ENCODE measurements around the gene UBE2L6. TPM values are rescaled to one million over a fixed set of nuclear protein-coding genes. Genes with fewer than 3 reads are reported as not detected.

The UBE2L6 gene
- polyA plus RNA-seq, 3 donors: 101 to 284 (median 268) TPM

GRCh38 chr11:57596266-57596885, 28.9 kb upstream of the UBE2L6 start:
- Histone ChIP-seq H3K4me3 (replicated peaks in 1 of 3; ENCODE audit: low read depth in 2 of 3, low read length in 3 of 3) (no peak overlapping the region), H3K9ac (ENCODE audit: insufficient read depth, low read length, poor library complexity, severe bottlenecking) (no peak overlapping the region), H3K36me3 (replicated peaks in 1 of 2; ENCODE audit: control insufficient read depth in 1 of 2, insufficient read depth in 2 of 2, low read length in 2 of 2) (no peaks in the 10 kb centered on the region), H3K4me1 (ENCODE audit: control insufficient read depth in 1 of 2, insufficient read depth in 2 of 2, low read length in 2 of 2) (peaks cover 9 to 18% of the 10 kb centered on the region in 2 donors), H3K4me2 (replicated peaks; ENCODE audit: extremely low read depth, low read length, poor library complexity, severe bottlenecking) (no peak overlapping the region), H3K79me2 (ENCODE audit: insufficient read depth, low read length) (no peaks in the 10 kb centered on the region), H2AFZ (ENCODE audit: insufficient read depth, low read depth, low read length, poor library complexity, severe bottlenecking) (no peak overlapping the region), H3K27ac (ENCODE audit: low read depth in 1 of 2, low read length in 2 of 2) (no peak overlapping the region), H4K20me1 (ENCODE audit: insufficient read depth, low read length) (no peaks in the 10 kb centered on the region), H3K9me3 (replicated peaks in 1 of 2; ENCODE audit: control insufficient read depth in 1 of 2, insufficient read depth in 1 of 2, low read length in 2 of 2) (no peaks in the 10 kb centered on the region), H3K27me3 (ENCODE audit: control insufficient read depth in 2 of 2, insufficient read depth in 2 of 2, low read length in 2 of 2) (no peaks in the 10 kb centered on the region)
- TF ChIP-seq CTCF (IDR thresholded peaks at IDR 0.05): no peak
- WGBS (ENCODE audit: insufficient coverage): 100% methylated on average over 2 of the region's 5 CpGs
- H3K4me1 Mint-ChIP-seq: peaks cover 17% of the 10 kb centered on the region
- peak overlapping the region in 2 of 7 donors; percentile 45 to 47 for H3K27ac Mint-ChIP-seq
- peaks cover 0 to 6% (median 6%) of the 10 kb centered on the region in 3 donors for H3K27me3 Mint-ChIP-seq (ENCODE audit: low read depth in 3 of 3)
- DNase-seq: no peak
- H3K9me3 Mint-ChIP-seq: no peaks in the 10 kb centered on the region
- intact Hi-C loops (cut with micrococcal nuclease): no loop called here
- no peaks in the 10 kb centered on the region for H3K36me3 Mint-ChIP-seq
- no peak overlapping the region for H3K4me3 Mint-ChIP-seq

- no CpG with 5 or more reads among the region's 3 CpGs for WGBS (ENCODE audit: insufficient coverage)
- H3K4me2 ChIP-seq (replicated peaks; ENCODE audit: extremely low read depth, low read length, poor library complexity, severe bottlenecking): no peak overlapping the region
These were observed 20.7 kb upstream of the UBE2L6 start for GRCh38 chr11:57588046-57588710.

More at GRCh38 chr11:57588046-57588710, 20.7 kb upstream of the UBE2L6 start:
- Histone ChIP-seq H3K9ac (ENCODE audit: insufficient read depth, low read length, poor library complexity, severe bottlenecking) (no peak overlapping the region), H3K4me3 (replicated peaks in 1 of 3; ENCODE audit: low read depth in 2 of 3, low read length in 3 of 3) (no peak overlapping the region), H4K20me1 (ENCODE audit: insufficient read depth, low read length) (no peaks in the 10 kb centered on the region), H3K79me2 (ENCODE audit: insufficient read depth, low read length) (no peaks in the 10 kb centered on the region), H3K4me1 (ENCODE audit: control insufficient read depth in 1 of 2, insufficient read depth in 2 of 2, low read length in 2 of 2) (peaks cover 0 to 7% of the 10 kb centered on the region in 2 donors), H3K36me3 (replicated peaks in 1 of 2; ENCODE audit: control insufficient read depth in 1 of 2, insufficient read depth in 2 of 2, low read length in 2 of 2) (no peaks in the 10 kb centered on the region), H3K9me3 (replicated peaks in 1 of 2; ENCODE audit: control insufficient read depth in 1 of 2, insufficient read depth in 1 of 2, low read length in 2 of 2) (no peaks in the 10 kb centered on the region), H2AFZ (ENCODE audit: insufficient read depth, low read depth, low read length, poor library complexity, severe bottlenecking) (peak overlapping the region; percentile 31), H3K27me3 (ENCODE audit: control insufficient read depth in 2 of 2, insufficient read depth in 2 of 2, low read length in 2 of 2) (no peaks in the 10 kb centered on the region), H3K27ac (ENCODE audit: low read depth in 1 of 2, low read length in 2 of 2) (peak overlapping the region in 1 of 2 donors; percentile 31)
- Mint-ChIP-seq H3K9me3 (no peaks in the 10 kb centered on the region), H3K27me3 (ENCODE audit: low read depth in 3 of 3) (peaks cover 1 to 8% (median 5%) of the 10 kb centered on the region in 3 donors), H3K27ac (peak overlapping the region in 6 of 7 donors; percentile 74 to 91 (median 85)), H3K36me3 (no peaks in the 10 kb centered on the region), H3K4me1 (peaks cover 13% of the 10 kb centered on the region), H3K4me3 (peak overlapping the region in 1 of 2 donors; percentile 6)
- no peak for TF ChIP-seq CTCF (IDR thresholded peaks at IDR 0.05)
- DNase-seq: peak in 2 of 3 donors; percentile 20 to 36
- intact Hi-C loops (cut with micrococcal nuclease): no loop called here

Measured in CD14-positive monocyte (primary cell).